GM20000 (cell line): ENCODE data around the gene RBM42.
"Not testable (repeated sequence)": the region's sequence is repeated elsewhere in the genome, so short reads cannot be mapped to it uniquely, and the experiment has no call there.

ENCODE experiments used
- DNase-seq: peaks from one replicate; pipeline ENCODE4 v3.0.0; 2012; ENCODE audit warnings: low spot score
- CTCF ChIP-seq: IDR thresholded peaks from 2 replicates; pipeline ENCODE4 v1.5.1; 2012; ENCODE audit warnings: mild to moderate bottlenecking, control low read depth; ENCODE audit errors: extremely low read depth, missing control alignments

RBM42 gene

GRCh38 chr19:35644206-35644986 lies 15.6 kb downstream of the RBM42 start:
- DNase-seq, result peak; percentile 97

GRCh38 chr19:35644987-35645679 lies 16.3 kb downstream of the RBM42 start:
- peak; percentile 73 for DNase-seq
- TF ChIP-seq CTCF, result no peak

More at GRCh38 chr19:35644206-35644986, 15.6 kb downstream of the RBM42 start:
- no peak for TF ChIP-seq CTCF

GRCh38 chr19:35645680-35646511 lies 17.1 kb downstream of the RBM42 start:
- no peak for DNase-seq
- no peak for TF ChIP-seq CTCF

- TF ChIP-seq CTCF, result no peak
- peak; percentile 95 for DNase-seq
These were observed 19.5 kb downstream of the RBM42 start, which contains the start of gene COX6B1 for GRCh38 chr19:35648017-35648961. TSS of gene COX6B1 (plus strand) at chr19:35648323. CDS start at chr19:35651244, 2,921 bp downstream.

- DNase-seq, result no peak
- no peak for TF ChIP-seq CTCF
These were observed 21.7 kb downstream of the RBM42 start for GRCh38 chr19:35650581-35650980.

GRCh38 chr19:35654828-35655227 lies 26.0 kb downstream of the RBM42 start:
- DNase-seq, result not testable (repeated sequence)

- no peak for TF ChIP-seq CTCF
- DNase-seq, result no peak
These were observed 26.8 kb downstream of the RBM42 start for GRCh38 chr19:35655600-35655999.
